Natural killer cell (primary cell): ENCODE results near the gene UBE2D3. TPM values are rescaled to one million over a fixed set of nuclear protein-coding genes. Genes with fewer than 3 reads are reported as not detected.
A peak's percentile ranks its signal among the peaks of the same experiment; 100 is the strongest.
"Not testable (repeated sequence)": the region's sequence is repeated elsewhere in the genome, so short reads cannot be mapped to it uniquely, and the experiment has no call there.

ENCODE experiments used
- ATAC-seq, 3 donors: fragments of 150-1000 bp in 2 of 3; fragments of 200-7000 bp in 1 of 3; cut with Tn5 transposase; 1 replicate in 1 of 3; 2 replicates in 2 of 3; pipeline ENCODE4 v1.10.0; 2021; ENCODE audit warnings: mild to moderate bottlenecking in 2 of 3, moderate library complexity in 2 of 3
- DNase-seq, 2 donors: peaks; one replicate each; pipeline versions ENCODE4 v3.0.0 to v3.0.0-alpha.2; 2013 to 2021; ENCODE audit warnings: mixed read lengths in 1 of 2
- H3K27ac ChIP-seq: one replicate; pipeline ENCODE4 v1.5.1; 2013; ENCODE audit warnings: mild to moderate bottlenecking, low read length
- H3K27me3 ChIP-seq: one replicate; pipeline ENCODE4 v1.6.1; 2013; ENCODE audit warnings: low read length; ENCODE audit not compliant: control insufficient read depth, insufficient read depth
- H3K36me3 ChIP-seq: one replicate; pipeline ENCODE4 v1.6.1; 2013; ENCODE audit warnings: low read length; ENCODE audit not compliant: control insufficient read depth, insufficient read depth
- H3K4me1 ChIP-seq: one replicate; pipeline ENCODE4 v1.6.1; 2013; ENCODE audit warnings: low read length; ENCODE audit not compliant: control insufficient read depth, insufficient read depth
- H3K4me3 ChIP-seq: one replicate; pipeline ENCODE4 v1.5.1; 2013; ENCODE audit warnings: low read length
- H3K9me3 ChIP-seq: one replicate; pipeline ENCODE4 v1.6.1; 2013; ENCODE audit warnings: low read length; ENCODE audit not compliant: control insufficient read depth, insufficient read depth
- H3K27ac Mint-ChIP-seq, 2 donors: one replicate each; pipeline ENCODE4 v1.8.0; 2022; ENCODE audit warnings: mild to moderate bottlenecking in 2 of 2, mixed read lengths in 2 of 2, moderate library complexity in 1 of 2
- H3K27me3 Mint-ChIP-seq, 2 donors: one replicate each; pipeline ENCODE4 v1.8.0; 2022; ENCODE audit warnings: low read depth in 2 of 2, mixed read lengths in 2 of 2
- H3K36me3 Mint-ChIP-seq: one replicate; pipeline ENCODE4 v1.8.0; 2022; ENCODE audit warnings: mixed read lengths
- H3K4me1 Mint-ChIP-seq, 2 donors: one replicate each; pipeline ENCODE4 v1.8.0; 2022; ENCODE audit warnings: mixed read lengths in 2 of 2
- H3K4me3 Mint-ChIP-seq: one replicate; pipeline ENCODE4 v1.8.0; 2022; ENCODE audit warnings: mild to moderate bottlenecking, moderate library complexity, mixed read lengths
- H3K9me3 Mint-ChIP-seq, 2 donors: one replicate each; pipeline ENCODE4 v1.8.0; 2022; ENCODE audit warnings: mixed read lengths in 2 of 2
- CTCF ChIP-seq: fragments of 200-600 bp; IDR thresholded peaks from one replicate; pipeline ENCODE4 v1.8.0; 2022; ENCODE audit warnings: antibody characterized with exemption
- WGBS: methylation state at CpG from one replicate; pipeline ENCODE4 v1.1.7; 2013; ENCODE audit warnings: missing lambda C conversion rate; ENCODE audit not compliant: insufficient coverage; 5-methylcytosine and 5-hydroxymethylcytosine counted together
- intact Hi-C: fragments of 100-400 bp; cut with micrococcal nuclease; formaldehyde crosslinking; loops from one replicate; pipeline ENCODE4 v1.14.2; 2022
- total RNA-seq, 4 donors: library from RNA; stranded (reverse); fragments of 120-200 nt in 1 of 4; gene quantifications; one replicate each; pipeline versions ENCODE4 v1.2.3 to v1.2.4, GENCODE V29; 2013 to 2022

UBE2D3 gene
- total RNA-seq, 3 donors from 2014 or later (not counting 1 experiment from before 2014, with no cell fraction given), result 527 to 624 (median 529) TPM

GRCh38 chr4:102823464-102823863 is 3.9 kb downstream of the UBE2D3 start:
- Histone ChIP-seq H3K4me3 (peak overlapping the region; percentile 4), H3K9me3 (no peaks in the 10 kb centered on the region), H3K27me3 (no peaks in the 10 kb centered on the region), H3K4me1 (peaks cover 16% of the 10 kb centered on the region), H3K36me3 (peaks cover 14% of the 10 kb centered on the region), H3K27ac (peak overlapping the region; percentile 40)
- Mint-ChIP-seq H3K27ac (no peak overlapping the region), H3K36me3 (no peaks in the 10 kb centered on the region), H3K27me3 (no peaks in the 10 kb centered on the region), H3K9me3 (no peaks in the 10 kb centered on the region), H3K4me3 (no peak overlapping the region), H3K4me1 (peaks cover 60 to 65% of the 10 kb centered on the region in 2 donors)
- 50% methylated on average over 1 of the region's 4 CpGs for WGBS
- ATAC-seq, result no peak
- intact Hi-C loops, result loop anchor here (10.0 kb wide), 1 partner anchor 209 kb away; no protein-coding TSS in a partner anchor
- no peak for TF ChIP-seq CTCF
- no peak for DNase-seq

- Mint-ChIP-seq H3K4me1 (peaks cover 86 to 87% of the 10 kb centered on the region in 2 donors), H3K36me3 (no peaks in the 10 kb centered on the region), H3K27me3 (no peaks in the 10 kb centered on the region), H3K4me3 (peak overlapping the region; percentile 76), H3K9me3 (no peaks in the 10 kb centered on the region), H3K27ac (no peak overlapping the region)
- Histone ChIP-seq H3K9me3 (no peaks in the 10 kb centered on the region), H3K4me3 (no peak overlapping the region), H3K4me1 (peaks cover 17% of the 10 kb centered on the region), H3K27ac (peak overlapping the region; percentile 67), H3K27me3 (no peaks in the 10 kb centered on the region), H3K36me3 (peaks cover 31% of the 10 kb centered on the region)
- WGBS, result 46% methylated on average over 6 of the region's 8 CpGs
- DNase-seq (peak in 1 of 2 donors; percentile 81), ATAC-seq (peak; percentile 31 to 57 (median 50))
- no peak for TF ChIP-seq CTCF
- intact Hi-C loops, result loop anchor here (10.0 kb wide), 1 partner anchor 205 kb away; no protein-coding TSS in a partner anchor
Observed at GRCh38 chr4:102819588-102820365, 7.6 kb downstream of the UBE2D3 start.

- not testable (repeated sequence) for H3K4me3 ChIP-seq
Observed at GRCh38 chr4:102819100-102819499, 8.3 kb downstream of the UBE2D3 start.

GRCh38 chr4:102817613-102818268 is 9.6 kb downstream of the UBE2D3 start:
- H3K4me1 ChIP-seq, result peaks cover 24% of the 10 kb centered on the region
- intact Hi-C loops, result no loop called here
- DNase-seq, result no peak
- H3K27ac ChIP-seq, result peak overlapping the region; percentile 34
- TF ChIP-seq CTCF, result no peak
- H3K9me3 Mint-ChIP-seq, result no peaks in the 10 kb centered on the region
- WGBS, result 58% methylated on average over 8 of the region's 9 CpGs
- peaks cover 24% of the 10 kb centered on the region for H3K36me3 ChIP-seq
- H3K9me3 ChIP-seq, result no peaks in the 10 kb centered on the region
- H3K36me3 Mint-ChIP-seq, result no peaks in the 10 kb centered on the region
- no peak overlapping the region for H3K4me3 ChIP-seq
- no peak for ATAC-seq
- H3K27ac Mint-ChIP-seq, result no peak overlapping the region
- peak overlapping the region; percentile 65 for H3K4me3 Mint-ChIP-seq
- H3K4me1 Mint-ChIP-seq, result peaks cover 87 to 89% of the 10 kb centered on the region in 2 donors
- no peaks in the 10 kb centered on the region for H3K27me3 ChIP-seq
- no peaks in the 10 kb centered on the region for H3K27me3 Mint-ChIP-seq

More at GRCh38 chr4:102819100-102819499, 8.3 kb downstream of the UBE2D3 start:
- peaks cover 22% of the 10 kb centered on the region for H3K4me1 ChIP-seq
- ATAC-seq, H3K9me3 ChIP-seq, DNase-seq, H3K27ac Mint-ChIP-seq, H3K9me3 Mint-ChIP-seq, H3K36me3 Mint-ChIP-seq, H3K27me3 Mint-ChIP-seq, intact Hi-C loops, H3K27me3 ChIP-seq: not testable (repeated sequence)
- H3K27ac ChIP-seq, result peak overlapping the region; percentile 67
- peaks cover 86 to 91% of the 10 kb centered on the region in 2 donors for H3K4me1 Mint-ChIP-seq
- peaks cover 34% of the 10 kb centered on the region for H3K36me3 ChIP-seq
- 88% methylated on average over 7 of the region's 10 CpGs for WGBS
- peak overlapping the region; percentile 76 for H3K4me3 Mint-ChIP-seq
